Tibial nerve (tissue), 4 donors: ENCODE data around the gene RBMXL2.

Experiments used
- CTCF ChIP-seq, 5 experiments: fragments of 200-600 bp in 3 of 5; fragments of 450-650 bp in 2 of 5; sonication (generic) in 3 of 5; IDR thresholded peaks; one replicate each; pipeline ENCODE4 v1.5.1; 2016 to 2019; ENCODE audit warnings: antibody characterized with exemption in 5 of 5, mild to moderate bottlenecking in 3 of 5, moderate library complexity in 2 of 5
- EP300 ChIP-seq, 2 donors: sonication (generic); formaldehyde crosslinking; IDR thresholded peaks; one replicate each; pipeline ENCODE4 v1.6.1; 2017; ENCODE audit warnings: antibody characterized with exemption in 2 of 2, mild to moderate bottlenecking in 1 of 2
- POLR2A ChIP-seq, 2 donors: fragments of 450-650 bp; IDR thresholded peaks; one replicate each; pipeline ENCODE4 v1.6.1; 2017; ENCODE audit warnings: antibody characterized with exemption in 2 of 2, mild to moderate bottlenecking in 2 of 2, moderate library complexity in 2 of 2

- TF ChIP-seq EP300 (IDR thresholded peaks at IDR 0.05) (no peak), CTCF (IDR thresholded peaks at IDR 0.05) (no peak), POLR2A (IDR thresholded peaks at IDR 0.05) (no peak)
Measured at GRCh38 chr11:7046474-7047175, 42.2 kb upstream of the RBMXL2 start.
